Heart right ventricle (tissue), 16 donors: Measurements from ENCODE around the gene SPTBN4. TPM values are rescaled to one million over a fixed set of nuclear protein-coding genes. Genes with fewer than 3 reads are reported as not detected.
A peak's percentile ranks its signal among the peaks of the same experiment; 100 is the strongest.

ENCODE experiments used
- ATAC-seq, 8 donors: fragments of 200-7000 bp; cut with Tn5 transposase; one replicate each; pipeline ENCODE4 v1.9.1; 2020; ENCODE audit warnings: mild to moderate bottlenecking in 8 of 8, moderate library complexity in 8 of 8, moderate number of reproducible peaks in 1 of 8
- DNase-seq, 2 donors: peaks; one replicate each; pipeline ENCODE4 v3.0.0-alpha.2; 2020
- H3K27ac ChIP-seq, 10 donors: fragments of 200-600 bp; sonication (generic) in 2 of 10; one replicate each; pipeline versions ENCODE4 v1.5.0 to v1.8.0; 2020 to 2022; ENCODE audit warnings: mild to moderate bottlenecking in 3 of 10
- H3K27me3 ChIP-seq, 7 donors: fragments of 200-600 bp; one replicate each; pipeline ENCODE4 v1.8.0; 2021 to 2022; ENCODE audit warnings: mild to moderate bottlenecking in 2 of 7
- H3K36me3 ChIP-seq, 9 donors: fragments of 200-600 bp; sonication (generic) in 1 of 9; one replicate each; pipeline versions ENCODE4 v1.5.0 to v1.8.0; 2020 to 2022; ENCODE audit warnings: mild to moderate bottlenecking in 2 of 9
- H3K4me1 ChIP-seq, 9 donors: fragments of 200-600 bp; sonication (generic) in 1 of 9; one replicate each; pipeline versions ENCODE4 v1.5.0 to v1.8.0; 2020 to 2022; ENCODE audit warnings: mild to moderate bottlenecking in 4 of 9
- H3K4me3 ChIP-seq, 10 donors: fragments of 200-600 bp; sonication (generic) in 2 of 10; one replicate each; pipeline versions ENCODE4 v1.5.0 to v1.8.0; 2020 to 2022; ENCODE audit warnings: mild to moderate bottlenecking in 7 of 10, moderate library complexity in 2 of 10
- H3K9me3 ChIP-seq, 11 donors: fragments of 200-600 bp in 10 of 11; sonication (generic) in 2 of 11; one replicate each; pipeline versions ENCODE4 v1.5.0 to v1.8.0; 2013 to 2022; ENCODE audit warnings: mild to moderate bottlenecking in 2 of 11, control low read depth in 1 of 11, moderate library complexity in 1 of 11
- WGBS, 2 donors: extraction: QIAGEN DNeasy Blood & Tissue Kit; methylation state at CpG; one replicate each; pipeline ENCODE4 v1.1.7; 2013; ENCODE audit warnings: inconsistent platforms in 1 of 2; 5-methylcytosine and 5-hydroxymethylcytosine counted together
- intact Hi-C, 10 donors: fragments of 100-400 bp; cut with DNase I; formaldehyde crosslinking; loops; one replicate each; pipeline versions ENCODE4 v1.11.1 to v1.14.2; 2022
- polyA plus RNA-seq, 2 donors: library from polyadenylated mRNA; stranded (reverse); fragments of 200-250 nt; gene quantifications; one replicate each; pipeline ENCODE4 v1.2.3, GENCODE V29; 2013
- total RNA-seq, 10 donors: library from RNA; stranded (reverse); fragmentation: NEBNext Ultra II Directional in 3 of 10; extraction: Animal tissue kit (Norgen Biotek cat#: 25700) in 3 of 10; gene quantifications; one replicate each; pipeline versions ENCODE4 v1.2.1 to v1.2.4, GENCODE V29; 2021 to 2023
- TF ChIP-seq, protein P1 (sequence below), 9 donors: fragments of 200-600 bp; sonication (generic) in 2 of 9; IDR thresholded peaks; one replicate each; pipeline versions ENCODE4 v1.5.0 to v1.8.0; 2021 to 2022; ENCODE audit warnings: antibody characterized with exemption in 9 of 9, mild to moderate bottlenecking in 5 of 9, moderate library complexity in 1 of 9
- donor health status: Arrhythmogenic right ventricular cardiomyopathy.
- donor health status: ischemic (EF 13 %, LVEDD 7.1; RV severe dilation, severe dysfunction).
- donor health status: healthy with polysubstance abuse.
- donor health status: DM: no; HTN: yes; CAD: no.
- donor health status: DM: no; HTN: no; CAD: no.
- donor health status: ischemic (EF 25% LVEDD 6.9; RV normal size, moderate dysfunction).
- donor health status: ischemic (EF 25% LVEDD 5.7; RV mildly dilated, moderate dysfunction).
- donor health status: healthy.
- donor health status: DM: yes; HTN: yes; CAD: no.
- donor health status: Ischemic cardiomyopathy.
- donor health status: ischemic (EF 35%, LVEDD 5.7; RV mildly dilated, moderate dysfunction).
- donor health status: nonischemic (EF 11% LVEDD 7.7; RV severe dilation, severe dysfunction).
- donor health status: DM: yes; HTN: yes; CAD: no.
- donor health status: PGD.
- donor health status: ischemic (EF 29% LVEDD 5.4; RV normal size, mild dysfunction).
- donor health status: nonischemic (EF 23%, LVEDD 6.1; RV moderate dilation, normal function).

The SPTBN4 gene
- total and polyA plus RNA-seq, 12 donors, result 3.0 to 13.8 (median 4.9) TPM

DNA sequence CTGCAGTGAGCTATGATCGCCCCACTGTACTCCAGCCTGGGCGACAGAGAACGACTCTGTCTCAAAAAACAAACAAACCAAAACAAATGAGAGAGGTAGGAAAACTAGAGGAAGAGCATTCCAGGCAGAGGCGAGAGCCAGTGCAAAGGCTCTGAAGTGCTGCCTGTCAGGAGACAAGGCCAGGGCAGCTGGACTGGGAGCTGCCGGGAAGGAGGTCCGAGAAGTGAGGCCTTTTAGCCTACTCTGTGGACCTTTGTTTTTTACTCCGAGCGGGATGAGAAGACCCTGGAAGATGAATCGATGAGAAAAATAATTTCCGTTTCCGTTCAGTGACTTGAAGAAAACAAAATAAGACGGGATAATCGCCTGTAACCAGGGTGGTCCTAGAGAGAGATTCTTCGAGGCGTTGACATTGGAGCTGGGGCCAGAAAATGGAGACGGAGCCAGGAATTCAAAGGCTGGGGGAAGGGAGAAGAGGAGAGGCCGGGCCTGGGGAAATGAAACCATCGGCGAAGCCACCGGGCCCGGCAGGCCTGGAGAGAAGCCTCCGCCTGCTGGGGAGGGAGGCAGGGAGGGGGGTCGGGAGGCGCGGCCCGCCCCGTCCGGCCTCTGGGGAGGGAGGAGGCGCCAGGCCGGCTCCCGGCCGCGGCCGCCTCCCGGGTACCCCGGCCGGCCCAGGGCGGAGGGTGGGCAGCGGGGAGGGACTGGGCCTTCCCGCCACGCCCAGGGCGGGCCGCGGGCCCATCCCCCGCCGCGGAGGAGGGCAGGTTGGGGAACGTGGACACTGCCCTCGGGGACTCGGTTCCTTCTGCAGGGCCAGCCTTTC is 33.2 kb upstream of the SPTBN4 start:
- no peaks in the 10 kb centered on the region for H3K36me3 ChIP-seq
- H3K4me1 ChIP-seq, result peaks cover 0 to 29% (median 25%) of the 10 kb centered on the region in 9 donors
- 0 to 1% methylated on average over 41 to 50 of the region's 50 CpGs for WGBS, 2 donors
- DNase-seq (peak; percentile 91), ATAC-seq (peak; percentile 96 to 99 (median 98))
- H3K27me3 ChIP-seq, result no peaks in the 10 kb centered on the region
- TF ChIP-seq, protein P1, sequence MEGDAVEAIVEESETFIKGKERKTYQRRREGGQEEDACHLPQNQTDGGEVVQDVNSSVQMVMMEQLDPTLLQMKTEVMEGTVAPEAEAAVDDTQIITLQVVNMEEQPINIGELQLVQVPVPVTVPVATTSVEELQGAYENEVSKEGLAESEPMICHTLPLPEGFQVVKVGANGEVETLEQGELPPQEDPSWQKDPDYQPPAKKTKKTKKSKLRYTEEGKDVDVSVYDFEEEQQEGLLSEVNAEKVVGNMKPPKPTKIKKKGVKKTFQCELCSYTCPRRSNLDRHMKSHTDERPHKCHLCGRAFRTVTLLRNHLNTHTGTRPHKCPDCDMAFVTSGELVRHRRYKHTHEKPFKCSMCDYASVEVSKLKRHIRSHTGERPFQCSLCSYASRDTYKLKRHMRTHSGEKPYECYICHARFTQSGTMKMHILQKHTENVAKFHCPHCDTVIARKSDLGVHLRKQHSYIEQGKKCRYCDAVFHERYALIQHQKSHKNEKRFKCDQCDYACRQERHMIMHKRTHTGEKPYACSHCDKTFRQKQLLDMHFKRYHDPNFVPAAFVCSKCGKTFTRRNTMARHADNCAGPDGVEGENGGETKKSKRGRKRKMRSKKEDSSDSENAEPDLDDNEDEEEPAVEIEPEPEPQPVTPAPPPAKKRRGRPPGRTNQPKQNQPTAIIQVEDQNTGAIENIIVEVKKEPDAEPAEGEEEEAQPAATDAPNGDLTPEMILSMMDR (IDR thresholded peaks at IDR 0.05), result no peak
- intact Hi-C loops, result loop anchor here in 3 of 10 donors (1.0 kb wide), 3 partner anchors 8 to 11 kb away; partner anchors contain the start of genes SERTAD1 (in 1 of the 3) and SERTAD3 (in 1 of the 3)
- H3K27ac ChIP-seq, result peak overlapping the region; percentile 86 to 99 (median 94)
- H3K4me3 ChIP-seq, result peak overlapping the region in 9 of 10 donors; percentile 30 to 56 (median 51)
- H3K9me3 ChIP-seq, result no peaks in the 10 kb centered on the region

GRCh38 chr19:40438284-40438683 is 28.5 kb upstream of the SPTBN4 start:
- no peak for ATAC-seq
- peaks cover 10 to 46% (median 36%) of the 10 kb centered on the region in 9 donors for H3K4me1 ChIP-seq
- TF ChIP-seq, protein P1 (IDR thresholded peaks at IDR 0.05), result no peak
- intact Hi-C loops, result no loop called here
- 92 to 94% methylated on average over 3 of the region's 3 CpGs for WGBS, 2 donors
- no peak for DNase-seq
- no peaks in the 10 kb centered on the region for H3K9me3 ChIP-seq
- H3K4me3 ChIP-seq, result no peak overlapping the region
- H3K27me3 ChIP-seq, result no peaks in the 10 kb centered on the region
- H3K36me3 ChIP-seq, result peaks cover 0 to 29% (median 22%) of the 10 kb centered on the region in 9 donors
- H3K27ac ChIP-seq, result no peak overlapping the region

GRCh38 chr19:40441719-40442253 is 25.0 kb upstream of the SPTBN4 start:
- H3K36me3 ChIP-seq, result peaks cover 0 to 31% (median 22%) of the 10 kb centered on the region in 9 donors
- ATAC-seq (no peak), DNase-seq (no peak)
- no peaks in the 10 kb centered on the region for H3K27me3 ChIP-seq
- intact Hi-C loops, result loop anchor here in 3 of 10 donors (2.0 to 10.0 kb wide), 2 partner anchors 15 to 97 kb away; partner anchors contain the start of genes C19orf47 (in 2 of the 3) and PLD3 (in 2 of the 3)
- peak overlapping the region in 6 of 10 donors; percentile 82 to 100 (median 98) for H3K27ac ChIP-seq
- H3K4me3 ChIP-seq, result peak overlapping the region in 2 of 10 donors; percentile 84 to 90
- H3K4me1 ChIP-seq, result peaks cover 10 to 41% (median 27%) of the 10 kb centered on the region in 9 donors
- 72 to 81% methylated on average over 11 of the region's 11 CpGs for WGBS, 2 donors
- H3K9me3 ChIP-seq, result no peaks in the 10 kb centered on the region
- TF ChIP-seq, protein P1 (IDR thresholded peaks at IDR 0.05), result no peak
